ENCODE results near the gene FAM131C.

DNA sequence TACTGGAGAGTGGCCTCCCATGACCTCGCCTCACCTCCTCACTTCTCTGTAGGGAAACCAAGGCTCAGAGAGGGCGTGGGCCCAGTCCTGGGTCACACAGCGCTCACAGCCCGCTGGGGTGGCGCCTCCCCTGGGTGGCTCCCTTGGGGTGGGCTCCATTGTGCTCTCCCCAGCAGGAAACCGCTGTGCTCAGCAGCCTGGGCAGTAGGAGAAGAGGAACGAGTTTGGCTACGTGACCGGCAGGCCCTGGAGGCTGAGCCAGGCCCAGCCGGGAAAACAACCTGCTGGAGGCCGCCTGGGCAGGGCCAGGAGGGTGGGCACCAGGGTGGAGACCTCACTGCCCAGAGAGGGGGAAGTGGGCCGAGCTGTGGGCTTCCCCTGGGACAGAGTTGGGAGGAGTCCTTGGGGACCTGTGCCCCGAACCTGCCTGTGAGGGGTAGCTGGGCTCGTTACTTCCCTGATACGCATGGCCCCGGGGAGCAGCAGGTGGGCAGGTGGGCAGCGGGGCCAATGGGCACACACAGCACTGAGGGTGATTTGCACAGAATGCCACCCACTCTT is 15.0 kb upstream of the FAM131C start:
- TF ChIP-seq CTCF (IDR thresholded peaks at IDR 0.05; ENCODE audit: poor library complexity, severe bottlenecking) (no peak), RAD21 (conservative IDR thresholded peaks at IDR 0.05) (no peak), POLR2AphosphoS5 (IDR thresholded peaks at IDR 0.05) (no peak), EP300 (conservative IDR thresholded peaks at IDR 0.05; ENCODE audit: poor library complexity, severe bottlenecking) (no peak), EZH2 (IDR thresholded peaks at IDR 0.05; ENCODE audit: borderline replicate concordance, insufficient read depth, low read length, poor library complexity, severe bottlenecking) (no peak), TAF1 (IDR thresholded peaks at IDR 0.05; ENCODE audit: low read depth) (no peak)
- TF ChIP-seq, protein P1, sequence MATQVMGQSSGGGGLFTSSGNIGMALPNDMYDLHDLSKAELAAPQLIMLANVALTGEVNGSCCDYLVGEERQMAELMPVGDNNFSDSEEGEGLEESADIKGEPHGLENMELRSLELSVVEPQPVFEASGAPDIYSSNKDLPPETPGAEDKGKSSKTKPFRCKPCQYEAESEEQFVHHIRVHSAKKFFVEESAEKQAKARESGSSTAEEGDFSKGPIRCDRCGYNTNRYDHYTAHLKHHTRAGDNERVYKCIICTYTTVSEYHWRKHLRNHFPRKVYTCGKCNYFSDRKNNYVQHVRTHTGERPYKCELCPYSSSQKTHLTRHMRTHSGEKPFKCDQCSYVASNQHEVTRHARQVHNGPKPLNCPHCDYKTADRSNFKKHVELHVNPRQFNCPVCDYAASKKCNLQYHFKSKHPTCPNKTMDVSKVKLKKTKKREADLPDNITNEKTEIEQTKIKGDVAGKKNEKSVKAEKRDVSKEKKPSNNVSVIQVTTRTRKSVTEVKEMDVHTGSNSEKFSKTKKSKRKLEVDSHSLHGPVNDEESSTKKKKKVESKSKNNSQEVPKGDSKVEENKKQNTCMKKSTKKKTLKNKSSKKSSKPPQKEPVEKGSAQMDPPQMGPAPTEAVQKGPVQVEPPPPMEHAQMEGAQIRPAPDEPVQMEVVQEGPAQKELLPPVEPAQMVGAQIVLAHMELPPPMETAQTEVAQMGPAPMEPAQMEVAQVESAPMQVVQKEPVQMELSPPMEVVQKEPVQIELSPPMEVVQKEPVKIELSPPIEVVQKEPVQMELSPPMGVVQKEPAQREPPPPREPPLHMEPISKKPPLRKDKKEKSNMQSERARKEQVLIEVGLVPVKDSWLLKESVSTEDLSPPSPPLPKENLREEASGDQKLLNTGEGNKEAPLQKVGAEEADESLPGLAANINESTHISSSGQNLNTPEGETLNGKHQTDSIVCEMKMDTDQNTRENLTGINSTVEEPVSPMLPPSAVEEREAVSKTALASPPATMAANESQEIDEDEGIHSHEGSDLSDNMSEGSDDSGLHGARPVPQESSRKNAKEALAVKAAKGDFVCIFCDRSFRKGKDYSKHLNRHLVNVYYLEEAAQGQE (IDR thresholded peaks at IDR 0.05; ENCODE audit: borderline replicate concordance): no peak

Measured in neural cell (in vitro differentiated cells).